ENCODE measurements around the gene TRPM6. TPM values are rescaled to one million over a fixed set of nuclear protein-coding genes. Genes with fewer than 3 reads are reported as not detected.

The TRPM6 gene
- total and polyA plus RNA-seq, 8 donors: under 0.01 to 18.8 (median 2.3) TPM; not detected in 2

DNA sequence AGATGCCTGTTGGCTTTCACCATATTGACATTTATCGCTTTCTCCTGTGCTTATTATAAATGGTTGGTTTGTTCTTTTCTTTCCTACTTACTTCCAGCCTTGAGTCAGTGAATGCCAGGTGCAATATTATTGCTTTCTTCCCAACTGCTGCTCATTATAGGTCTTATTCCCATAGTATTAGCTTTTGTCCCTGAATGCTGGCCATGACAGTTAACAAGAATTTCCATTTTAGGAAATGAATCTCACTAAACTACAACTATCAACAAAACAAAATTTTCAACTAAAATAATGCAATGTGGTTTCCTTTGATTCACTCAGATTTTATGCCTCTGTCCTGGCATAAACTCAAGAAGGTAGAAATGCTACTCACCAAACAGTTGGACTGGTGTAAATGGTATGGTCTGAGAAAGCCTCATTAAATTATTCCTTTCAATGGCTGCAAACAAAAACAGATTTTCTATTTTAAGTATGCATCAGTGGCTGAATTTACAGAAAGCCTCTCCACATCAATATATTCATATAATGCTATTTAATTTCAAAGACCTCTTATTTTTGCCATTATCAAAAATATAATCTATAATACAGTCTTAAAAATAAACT lies 145.4 kb downstream of the TRPM6 start:
- H3K4me3 ChIP-seq: no peak overlapping the region
- peaks cover 0 to 8% (median 0%) of the 10 kb centered on the region in 4 donors for H3K4me1 ChIP-seq
- TF ChIP-seq POLR2AphosphoS5 (IDR thresholded peaks at IDR 0.05) (no peak), EP300 (IDR thresholded peaks at IDR 0.05) (no peak)
- DNase-seq: no peak
- H3K27me3 ChIP-seq: no peaks in the 10 kb centered on the region
- no peak overlapping the region for H3K27ac ChIP-seq
- WGBS, 5 donors: 71 to 100% (median 90%) methylated on average over 1 of the region's 1 CpG
- intact Hi-C loops (cut with DNase I; ENCODE audit: low total_unique reads): no loop called here
- H3K9me3 ChIP-seq: no peaks in the 10 kb centered on the region
- no peaks in the 10 kb centered on the region for H3K36me3 ChIP-seq

GRCh38 chr9:74736646-74737045 lies 151.1 kb downstream of the TRPM6 start:
- intact Hi-C loops (cut with DNase I; ENCODE audit: low total_unique reads): no loop called here
- Histone ChIP-seq H3K27me3 (no peaks in the 10 kb centered on the region), H3K4me3 (no peak overlapping the region), H3K4me1 (no peaks in the 10 kb centered on the region), H3K27ac (no peak overlapping the region), H3K36me3 (no peaks in the 10 kb centered on the region), H3K9me3 (no peaks in the 10 kb centered on the region)
- DNase-seq: no peak
- no peak for TF ChIP-seq CTCF (IDR thresholded peaks at IDR 0.05)
- TF ChIP-seq EP300 (IDR thresholded peaks at IDR 0.05): no peak
- TF ChIP-seq POLR2AphosphoS5 (IDR thresholded peaks at IDR 0.05): no peak
- 69 to 86% (median 83%) methylated on average over 4 of the region's 4 CpGs for WGBS, 5 donors

DNA sequence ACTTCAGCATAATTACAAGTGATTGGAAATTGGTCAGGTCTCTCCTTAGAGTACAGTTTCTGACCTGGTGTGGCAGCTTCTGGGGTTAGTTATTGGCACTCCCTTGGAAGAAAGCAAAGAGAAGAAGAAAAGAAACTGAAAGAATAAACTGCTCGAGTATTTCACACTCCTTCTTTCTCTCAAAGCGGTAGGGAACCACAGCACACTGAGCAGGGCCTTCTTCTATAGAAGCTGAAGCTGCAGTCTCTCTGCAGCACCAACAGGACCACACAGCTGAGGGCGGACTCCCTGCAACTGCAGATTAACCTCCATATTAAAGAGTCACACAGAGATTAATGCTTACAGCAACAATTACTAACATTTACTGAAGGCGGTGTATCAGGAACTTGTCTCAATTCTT lies 152.0 kb downstream of the TRPM6 start:
- H3K27ac ChIP-seq: no peak overlapping the region
- peak overlapping the region in 1 of 4 donors; percentile 3 for H3K4me3 ChIP-seq
- peak in 1 of 2 donors; percentile 9 for DNase-seq
- 28 to 51% (median 37%) methylated on average over 4 of the region's 4 CpGs for WGBS, 5 donors
- no peaks in the 10 kb centered on the region for H3K9me3 ChIP-seq
- H3K27me3 ChIP-seq: no peaks in the 10 kb centered on the region
- intact Hi-C loops (cut with DNase I; ENCODE audit: low total_unique reads): no loop called here
- H3K36me3 ChIP-seq: no peaks in the 10 kb centered on the region
- TF ChIP-seq POLR2AphosphoS5 (IDR thresholded peaks at IDR 0.05): no peak
- TF ChIP-seq POLR2A (IDR thresholded peaks at IDR 0.05): no peak
- no peak for TF ChIP-seq CTCF (IDR thresholded peaks at IDR 0.05)
- TF ChIP-seq EP300 (IDR thresholded peaks at IDR 0.05): no peak
- H3K4me1 ChIP-seq: no peaks in the 10 kb centered on the region

DNA sequence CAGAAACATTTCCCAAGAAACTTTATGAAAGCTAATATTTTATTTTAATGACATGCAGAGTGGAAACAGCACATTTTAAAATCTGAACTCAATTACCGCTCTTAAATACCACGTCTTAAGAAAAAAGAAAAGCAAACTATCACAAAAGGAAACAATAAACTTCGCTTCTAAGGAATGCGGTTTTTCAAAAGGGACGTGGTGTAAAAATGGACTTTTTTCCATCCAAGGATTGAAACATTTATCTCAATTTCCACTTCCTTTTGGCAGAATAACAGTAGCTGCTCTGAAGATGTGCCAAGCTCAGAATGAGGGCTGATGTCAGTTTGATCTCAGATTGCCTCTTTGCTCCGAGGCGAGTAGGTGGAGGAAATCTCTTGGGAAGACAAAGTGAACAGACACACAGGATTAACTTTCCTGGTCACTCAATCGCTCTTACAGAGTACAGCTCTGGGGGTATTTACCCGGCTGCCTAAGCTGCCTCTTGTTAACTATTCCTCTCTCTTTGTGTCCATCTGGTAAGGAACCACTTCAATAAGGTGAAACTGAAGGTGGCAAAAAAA lies 158.5 kb downstream of the TRPM6 start:
- WGBS, 5 donors: 52 to 63% (median 56%) methylated on average over 9 of the region's 9 CpGs

More for the DNA sequence above, 158.5 kb downstream of the TRPM6 start:
- H3K9me3 ChIP-seq: no peaks in the 10 kb centered on the region
- H3K36me3 ChIP-seq: no peaks in the 10 kb centered on the region
- H3K27me3 ChIP-seq: no peaks in the 10 kb centered on the region
- no peak overlapping the region for H3K4me3 ChIP-seq
- H3K27ac ChIP-seq: no peak overlapping the region
- no peak for TF ChIP-seq CTCF (IDR thresholded peaks at IDR 0.05)
- TF ChIP-seq EP300 (IDR thresholded peaks at IDR 0.05): no peak
- TF ChIP-seq POLR2A (IDR thresholded peaks at IDR 0.05): no peak
- no peak for TF ChIP-seq POLR2AphosphoS5 (IDR thresholded peaks at IDR 0.05)
- no peaks in the 10 kb centered on the region for H3K4me1 ChIP-seq
- DNase-seq: no peak
- intact Hi-C loops (cut with DNase I; ENCODE audit: low total_unique reads): no loop called here

Measured in stomach (tissue), 9 donors.